SU-DHL-6 (cell line): Measurements from ENCODE around the gene PHACTR2.
"Not testable (repeated sequence)": the region's sequence is repeated elsewhere in the genome, so short reads cannot be mapped to it uniquely, and the experiment has no call there.

ENCODE experiments used
- EZH2phosphoT487 ChIP-seq: fragments of 200-600 bp; sonication (generic), shearing (Covaris generic); conservative IDR thresholded peaks from 2 replicates; pipeline ENCODE4 v1.6.1; 2018; ENCODE audit warnings: mild to moderate bottlenecking, antibody characterized with exemption, low read length, moderate library complexity, mixed read lengths
- TF ChIP-seq, protein P1 (sequence below): fragments of 200-600 bp; sonication (generic); IDR thresholded peaks from one replicate; pipeline ENCODE4 v1.5.1; 2017; ENCODE audit warnings: antibody characterized with exemption, mild to moderate bottlenecking, low read length, moderate library complexity; ENCODE audit not compliant: insufficient read depth, poor library complexity, severe bottlenecking

- TF ChIP-seq, protein P1, sequence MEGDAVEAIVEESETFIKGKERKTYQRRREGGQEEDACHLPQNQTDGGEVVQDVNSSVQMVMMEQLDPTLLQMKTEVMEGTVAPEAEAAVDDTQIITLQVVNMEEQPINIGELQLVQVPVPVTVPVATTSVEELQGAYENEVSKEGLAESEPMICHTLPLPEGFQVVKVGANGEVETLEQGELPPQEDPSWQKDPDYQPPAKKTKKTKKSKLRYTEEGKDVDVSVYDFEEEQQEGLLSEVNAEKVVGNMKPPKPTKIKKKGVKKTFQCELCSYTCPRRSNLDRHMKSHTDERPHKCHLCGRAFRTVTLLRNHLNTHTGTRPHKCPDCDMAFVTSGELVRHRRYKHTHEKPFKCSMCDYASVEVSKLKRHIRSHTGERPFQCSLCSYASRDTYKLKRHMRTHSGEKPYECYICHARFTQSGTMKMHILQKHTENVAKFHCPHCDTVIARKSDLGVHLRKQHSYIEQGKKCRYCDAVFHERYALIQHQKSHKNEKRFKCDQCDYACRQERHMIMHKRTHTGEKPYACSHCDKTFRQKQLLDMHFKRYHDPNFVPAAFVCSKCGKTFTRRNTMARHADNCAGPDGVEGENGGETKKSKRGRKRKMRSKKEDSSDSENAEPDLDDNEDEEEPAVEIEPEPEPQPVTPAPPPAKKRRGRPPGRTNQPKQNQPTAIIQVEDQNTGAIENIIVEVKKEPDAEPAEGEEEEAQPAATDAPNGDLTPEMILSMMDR, result not testable (repeated sequence)
- not testable (repeated sequence) for TF ChIP-seq EZH2phosphoT487
These were observed 46.6 kb upstream of the PHACTR2 start for GRCh38 chr6:143631196-143631595.
